Measurements from ENCODE around the gene BCAR3.

BCAR3 gene

GRCh38 chr1:93605026-93605568 is 76.5 kb downstream of the BCAR3 start:
- H3K9me2 ChIP-seq (replicated peaks; ENCODE audit: insufficient read depth, low read length): no peaks in the 10 kb centered on the region
- H3K27me3 ChIP-seq (ENCODE audit: low read length): no peaks in the 10 kb centered on the region
- no peak overlapping the region for H2AFZ ChIP-seq (ENCODE audit: low read depth, low read length, severe bottlenecking)
- no peaks in the 10 kb centered on the region for H3K9me3 ChIP-seq (ENCODE audit: insufficient read depth, low read length)
- no peak overlapping the region for H3K9ac ChIP-seq (ENCODE audit: low read length)
- H3K4me2 ChIP-seq (ENCODE audit: low read depth, low read length, poor library complexity, severe bottlenecking): no peak overlapping the region
- H3K79me2 ChIP-seq (ENCODE audit: insufficient read depth, low read length): no peaks in the 10 kb centered on the region
- no peaks in the 10 kb centered on the region for H3K36me3 ChIP-seq (ENCODE audit: low read length)
- H4K20me1 ChIP-seq (ENCODE audit: low read depth, low read length): no peaks in the 10 kb centered on the region
- no peak overlapping the region for H3K4me3 ChIP-seq (ENCODE audit: insufficient read depth, low read length, poor library complexity, severe bottlenecking)
- no peaks in the 10 kb centered on the region for H3F3A ChIP-seq (ENCODE audit: insufficient read depth)
- no peak for TF ChIP-seq EZH2phosphoT487 (conservative IDR thresholded peaks at IDR 0.05; ENCODE audit: low read length)
- no peak for TF ChIP-seq CTCF (IDR thresholded peaks at IDR 0.05; ENCODE audit: insufficient read depth, low read length, poor library complexity, severe bottlenecking)
- H3K27ac ChIP-seq (ENCODE audit: low read depth, low read length): no peak overlapping the region

DNA sequence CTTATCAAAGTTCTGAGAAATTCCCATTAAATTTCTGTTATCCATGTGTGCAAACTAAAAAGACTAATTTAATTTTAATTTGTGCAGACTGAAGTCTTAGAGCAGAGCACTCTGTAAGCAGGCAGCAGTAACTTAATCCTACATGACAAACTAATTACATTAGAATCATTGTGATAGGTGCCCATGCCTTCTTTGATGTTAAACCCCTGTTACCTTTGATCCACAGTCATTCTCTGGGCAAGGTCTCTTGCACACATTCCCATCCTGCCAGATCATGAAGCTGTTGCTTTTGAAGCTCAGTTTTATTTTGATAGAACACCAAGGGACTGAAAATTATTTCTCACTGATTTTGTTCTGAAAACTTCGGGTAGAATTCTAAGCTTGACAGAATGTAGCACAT is 77.2 kb downstream of the BCAR3 start:
- no peaks in the 10 kb centered on the region for H4K20me1 ChIP-seq (ENCODE audit: low read depth, low read length)
- TF ChIP-seq EZH2phosphoT487 (conservative IDR thresholded peaks at IDR 0.05; ENCODE audit: low read length) (no peak), CTCF (IDR thresholded peaks at IDR 0.05; ENCODE audit: insufficient read depth, low read length, poor library complexity, severe bottlenecking) (no peak)

GRCh38 chr1:93603601-93604000 is 78.0 kb downstream of the BCAR3 start:
- H3K79me2 ChIP-seq (ENCODE audit: insufficient read depth, low read length): no peaks in the 10 kb centered on the region
- no peaks in the 10 kb centered on the region for H4K20me1 ChIP-seq (ENCODE audit: low read depth, low read length)
- H3K9me3 ChIP-seq (ENCODE audit: insufficient read depth, low read length): no peaks in the 10 kb centered on the region
- H3K27ac ChIP-seq (ENCODE audit: low read depth, low read length): no peak overlapping the region
- no peak overlapping the region for H2AFZ ChIP-seq (ENCODE audit: low read depth, low read length, severe bottlenecking)
- H3F3A ChIP-seq (ENCODE audit: insufficient read depth): no peaks in the 10 kb centered on the region
- TF ChIP-seq CTCF (IDR thresholded peaks at IDR 0.05; ENCODE audit: insufficient read depth, low read length, poor library complexity, severe bottlenecking) (no peak), EZH2phosphoT487 (conservative IDR thresholded peaks at IDR 0.05; ENCODE audit: low read length) (no peak)
- H3K9me2 ChIP-seq (replicated peaks; ENCODE audit: insufficient read depth, low read length): no peaks in the 10 kb centered on the region
- H3K9ac ChIP-seq (ENCODE audit: low read length): no peak overlapping the region
- H3K4me3 ChIP-seq (ENCODE audit: insufficient read depth, low read length, poor library complexity, severe bottlenecking): no peak overlapping the region
- H3K4me2 ChIP-seq (ENCODE audit: low read depth, low read length, poor library complexity, severe bottlenecking): no peak overlapping the region
- H3K36me3 ChIP-seq (ENCODE audit: low read length): no peaks in the 10 kb centered on the region
- H3K27me3 ChIP-seq (ENCODE audit: low read length): no peaks in the 10 kb centered on the region

More for the DNA sequence above, 77.2 kb downstream of the BCAR3 start:
- H3K27ac ChIP-seq (ENCODE audit: low read depth, low read length): no peak overlapping the region
- H3K4me2 ChIP-seq (ENCODE audit: low read depth, low read length, poor library complexity, severe bottlenecking): no peak overlapping the region
- no peaks in the 10 kb centered on the region for H3K9me2 ChIP-seq (replicated peaks; ENCODE audit: insufficient read depth, low read length)
- H3K27me3 ChIP-seq (ENCODE audit: low read length): no peaks in the 10 kb centered on the region
- no peak overlapping the region for H3K4me3 ChIP-seq (ENCODE audit: insufficient read depth, low read length, poor library complexity, severe bottlenecking)
- H3K79me2 ChIP-seq (ENCODE audit: insufficient read depth, low read length): no peaks in the 10 kb centered on the region
- H3K36me3 ChIP-seq (ENCODE audit: low read length): no peaks in the 10 kb centered on the region
- no peak overlapping the region for H2AFZ ChIP-seq (ENCODE audit: low read depth, low read length, severe bottlenecking)
- no peak overlapping the region for H3K9ac ChIP-seq (ENCODE audit: low read length)
- H3F3A ChIP-seq (ENCODE audit: insufficient read depth): no peaks in the 10 kb centered on the region
- H3K9me3 ChIP-seq (ENCODE audit: insufficient read depth, low read length): no peaks in the 10 kb centered on the region

All from SU-DHL-6 (cell line).